ENCODE measurements around the gene CST9. TPM values are rescaled to one million over a fixed set of nuclear protein-coding genes. Genes with fewer than 3 reads are reported as not detected.

CST9 gene
- total and polyA plus RNA-seq, 2 of the 13 experiments (the other 11 are each of a cell fraction or from before 2014, with no cell fraction given) = 0.07 TPM; not detected in 1

- no peak for TF ChIP-seq CEBPZ (IDR thresholded peaks at IDR 0.05; ENCODE audit: low read length)
- peak; percentile 60 for TF ChIP-seq CREM (IDR thresholded peaks at IDR 0.05)
- TF ChIP-seq CREM (CRISPR knock-in tag; IDR thresholded peaks at IDR 0.05) = no peak
- 0 out of 2 replicates have a peak, but pooled peaks have one; percentile 10 for TF ChIP-seq FOXP1 (IDR thresholded peaks at IDR 0.05)
- peak; percentile 87 for TF ChIP-seq FOXP1 (CRISPR knock-in tag; IDR thresholded peaks at IDR 0.05)
- TF ChIP-seq RORA (CRISPR knock-in tag; IDR thresholded peaks at IDR 0.05) = no peak
- no peak for TF ChIP-seq PTBP1 (IDR thresholded peaks at IDR 0.05; ENCODE audit: low read depth, low read length, poor library complexity, severe bottlenecking)
- peak; percentile 66 for TF ChIP-seq UBTF (CRISPR knock-in tag; IDR thresholded peaks at IDR 0.05)
- peak; percentile 35 for TF ChIP-seq ZFX (CRISPR knock-in tag; IDR thresholded peaks at IDR 0.05; ENCODE audit: low read depth)
- TF ChIP-seq KMT2B (CRISPR knock-in tag; IDR thresholded peaks at IDR 0.05) = peak; percentile 56; the same call in 1 of the 2 replicates
- no peak for TF ChIP-seq ZNF276 (CRISPR knock-in tag; IDR thresholded peaks at IDR 0.05; ENCODE audit: low read depth)
- TF ChIP-seq RFX5 (IDR thresholded peaks at IDR 0.05; ENCODE audit: low read depth, low read length) = no peak
- no peak; the same call in 1 of the 2 replicates for TF ChIP-seq CREBL2 (CRISPR knock-in tag; IDR thresholded peaks at IDR 0.05; ENCODE audit: borderline replicate concordance)
- no peak for TF ChIP-seq ATF7-NPFF (CRISPR knock-in tag; IDR thresholded peaks at IDR 0.05; ENCODE audit: low read depth)
- no peak; the same call in 1 of the 2 replicates for TF ChIP-seq ZNF629 (CRISPR knock-in tag; conservative IDR thresholded peaks at IDR 0.05)
- no peak; the same call in 1 of the 2 replicates for TF ChIP-seq ZNF333 (CRISPR knock-in tag; IDR thresholded peaks at IDR 0.05; ENCODE audit: borderline replicate concordance)
- TF ChIP-seq MBNL3 (CRISPR knock-in tag; conservative IDR thresholded peaks at IDR 0.05) = no peak
- TF ChIP-seq NFATC3 (CRISPR knock-in tag; IDR thresholded peaks at IDR 0.05) = no peak
- peak; percentile 71 for TF ChIP-seq FOSL2 (CRISPR knock-in tag; IDR thresholded peaks at IDR 0.05)
- TF ChIP-seq MAX (IDR thresholded peaks at IDR 0.05) = peak; percentile 75
- TF ChIP-seq SP5 (CRISPR knock-in tag; IDR thresholded peaks at IDR 0.05; ENCODE audit: borderline replicate concordance, low read depth) = peak; percentile 35; the same call in 1 of the 2 replicates
- TF ChIP-seq NCOA5 (CRISPR knock-in tag; IDR thresholded peaks at IDR 0.05) = no peak
- TF ChIP-seq FOXM1 (CRISPR knock-in tag; IDR thresholded peaks at IDR 0.05) = no peak
These were observed 35.3 kb upstream of the CST9 start (continued) for GRCh38 chr20:23640671-23641667.

All from HepG2 (cell line).